GM18861 (cell line): ENCODE measurements around the gene TAF10.

ENCODE experiments used
- ATAC-seq: cut with Tn5 transposase; IDR thresholded peaks from one replicate; pipeline ENCODE4 v1.9.1; 2021; ENCODE audit not compliant: unreplicated experiment

TAF10 gene

GRCh38 chr11:6561288-6561687 lies 50.7 kb downstream of the TAF10 start:
- no peak for ATAC-seq
